NCI-H2196 treated with DMSO at 0.1 percent for 48 hours (cell line): ENCODE measurements around the gene CLEC16A.

Source experiments
- DNase-seq: peaks from one replicate; lab custom pipeline; 2025; ENCODE audit not compliant: unreplicated experiment; lab: John Stamatoyannopoulos, UW

The CLEC16A gene

DNA sequence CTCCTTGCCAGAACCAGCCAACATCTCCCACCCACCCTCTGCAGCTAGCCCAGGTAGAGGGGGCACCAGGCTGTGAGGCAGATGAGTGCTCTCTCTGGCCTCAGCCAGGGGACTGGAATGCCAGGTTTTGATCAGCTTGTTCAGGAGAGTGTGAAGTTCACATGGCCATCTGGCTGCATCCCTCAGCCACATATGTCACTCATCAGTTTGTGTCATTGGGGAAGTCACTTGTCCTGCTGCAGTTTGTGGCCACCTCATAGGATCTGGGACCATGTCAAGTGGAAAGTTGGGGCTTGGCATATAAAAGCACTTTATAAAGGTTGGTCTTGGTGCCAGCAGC lies 164.1 kb downstream of the CLEC16A start:
- no peak for DNase-seq

DNA sequence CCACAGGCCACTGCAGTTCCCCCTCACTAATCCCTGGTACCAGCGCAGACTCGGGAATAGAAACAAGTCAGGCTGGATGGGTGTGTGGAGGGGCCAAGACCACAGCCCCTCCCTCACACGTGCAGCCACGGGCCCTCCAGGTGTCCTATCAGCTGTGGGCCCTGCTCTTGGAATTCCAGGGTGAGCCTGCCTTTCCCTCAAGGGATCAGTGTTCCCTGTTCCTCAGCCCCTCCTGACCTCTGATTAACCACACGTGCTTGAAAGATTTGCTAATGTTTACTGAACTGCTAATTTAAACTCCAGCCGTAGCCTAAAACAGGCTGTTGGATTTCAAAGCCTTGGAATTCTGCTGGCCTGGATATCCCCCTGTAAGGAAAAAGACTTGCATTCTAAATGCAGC lies 165.2 kb downstream of the CLEC16A start:
- DNase-seq = no peak

DNA sequence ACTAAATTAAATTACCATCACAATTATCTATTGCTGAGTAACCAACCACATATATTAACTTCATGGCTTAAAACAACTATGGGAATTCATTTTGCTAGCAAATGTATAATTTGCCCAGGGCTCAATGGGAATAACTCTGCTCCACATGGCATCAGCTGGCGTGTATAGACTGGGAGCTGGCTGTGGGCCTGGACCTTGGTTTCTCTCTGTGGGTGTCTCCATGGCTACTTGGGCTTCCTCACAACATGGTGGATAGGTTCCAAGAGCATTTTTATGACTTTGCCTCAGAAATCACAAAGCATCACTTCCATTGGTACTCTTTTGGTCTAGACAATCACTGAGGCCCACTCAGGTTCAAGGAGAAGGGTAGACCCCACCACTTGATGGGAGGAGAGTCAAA lies 166.8 kb downstream of the CLEC16A start:
- no peak for DNase-seq

DNA sequence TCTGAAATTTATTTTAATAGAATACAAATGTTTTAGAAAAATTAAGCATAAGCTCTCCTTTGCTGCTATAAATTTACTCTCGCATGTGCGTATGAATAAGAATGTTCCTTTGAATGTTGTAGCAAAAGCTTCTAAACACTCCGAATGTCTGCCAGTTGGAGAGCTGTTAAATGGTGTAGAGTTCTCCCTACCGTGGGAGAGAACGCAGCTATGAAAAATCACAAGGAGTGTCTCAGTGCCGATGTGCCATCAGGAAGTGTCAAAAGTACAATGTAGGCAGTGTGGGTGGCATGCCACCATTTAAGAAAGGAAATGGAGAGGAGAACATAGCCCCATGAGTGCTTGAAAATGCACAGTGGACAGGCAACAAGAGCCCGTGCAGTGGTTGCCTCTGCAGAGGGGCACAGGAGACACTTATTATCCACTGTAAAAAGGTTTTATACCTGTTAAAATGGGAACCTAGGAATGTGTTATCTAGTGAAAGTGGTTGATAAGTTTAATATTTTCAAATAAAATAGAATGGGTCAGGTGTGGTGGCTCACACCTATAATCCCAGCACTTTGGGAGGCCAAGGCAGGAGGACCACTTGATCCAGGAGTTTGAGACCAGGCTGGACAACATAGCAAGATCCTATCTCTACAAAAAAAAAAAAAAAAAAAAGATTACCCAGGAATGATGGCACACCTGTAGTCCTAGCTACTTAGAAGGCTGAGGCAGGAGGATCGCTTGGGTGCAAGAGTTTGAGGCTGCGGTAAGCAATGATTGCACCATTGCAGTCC lies 167.7 kb downstream of the CLEC16A start:
- no peak for DNase-seq

DNA sequence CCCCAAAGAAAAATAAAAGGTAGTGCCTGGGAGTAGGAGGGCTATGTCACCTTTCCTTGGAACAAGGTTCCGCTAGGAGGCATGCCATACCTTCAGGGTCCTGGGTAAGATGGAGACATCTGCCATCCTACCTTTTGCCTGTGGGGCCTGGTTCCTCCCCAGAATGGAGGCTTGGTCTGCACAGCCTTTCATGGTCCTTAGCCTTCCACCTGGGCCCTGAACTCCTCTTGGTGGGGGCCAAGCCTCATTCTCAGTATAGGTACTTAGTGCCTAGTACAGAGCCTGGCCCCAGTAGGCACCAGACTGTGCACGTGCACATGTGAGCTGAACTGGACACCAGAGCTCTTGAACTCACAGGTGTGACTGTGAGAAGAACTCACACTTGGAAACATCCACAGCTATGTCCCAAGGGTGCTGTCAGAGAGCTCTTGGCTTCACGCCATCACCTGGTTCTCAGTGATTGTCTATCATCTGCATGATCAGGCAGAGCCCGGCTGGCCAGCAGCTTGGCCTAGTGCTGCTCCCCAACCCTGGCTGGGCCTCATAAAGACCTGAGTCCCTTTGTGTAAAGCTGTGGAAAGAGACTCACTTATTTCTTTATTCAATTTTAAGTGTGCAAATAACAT lies 168.5 kb downstream of the CLEC16A start:
- no peak for DNase-seq

DNA sequence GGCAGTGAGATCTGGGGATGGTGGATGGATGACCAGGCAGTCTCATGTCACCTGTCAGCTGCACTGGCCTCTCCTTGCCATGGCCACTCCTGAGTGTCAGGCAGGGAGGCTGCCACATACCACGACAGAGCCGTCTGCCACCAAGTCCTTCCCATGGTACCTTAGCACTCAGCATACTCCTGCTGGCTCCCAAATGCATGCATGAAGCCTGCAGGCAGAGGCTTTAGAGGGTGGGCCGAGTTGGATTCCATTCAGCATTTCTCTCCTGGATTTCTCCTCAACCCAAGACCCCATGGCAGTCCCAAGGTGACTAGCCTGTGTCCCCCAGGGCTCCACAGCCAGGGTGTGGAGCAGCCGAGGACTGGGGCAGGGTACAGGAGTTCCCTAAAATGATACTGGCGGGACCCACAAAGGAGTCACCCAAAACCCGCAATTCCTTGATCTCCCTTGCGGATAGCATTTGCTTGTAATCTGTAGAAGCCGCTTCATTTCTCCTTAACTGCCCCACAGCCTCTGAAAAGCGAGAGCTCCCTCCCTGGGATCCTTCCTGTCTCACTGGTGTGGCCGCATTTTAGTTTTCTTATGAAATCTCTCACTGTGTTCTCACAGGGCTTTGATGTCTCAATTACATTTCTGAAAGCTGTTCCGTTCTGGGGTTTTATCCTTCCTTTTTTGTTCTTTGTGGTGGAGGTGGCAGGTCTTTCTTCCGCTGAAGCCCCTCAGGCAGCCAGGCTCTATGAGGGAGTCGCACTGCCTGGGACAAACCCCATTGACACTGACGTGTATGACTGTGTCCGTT lies 170.2 kb downstream of the CLEC16A start:
- no peak for DNase-seq

DNA sequence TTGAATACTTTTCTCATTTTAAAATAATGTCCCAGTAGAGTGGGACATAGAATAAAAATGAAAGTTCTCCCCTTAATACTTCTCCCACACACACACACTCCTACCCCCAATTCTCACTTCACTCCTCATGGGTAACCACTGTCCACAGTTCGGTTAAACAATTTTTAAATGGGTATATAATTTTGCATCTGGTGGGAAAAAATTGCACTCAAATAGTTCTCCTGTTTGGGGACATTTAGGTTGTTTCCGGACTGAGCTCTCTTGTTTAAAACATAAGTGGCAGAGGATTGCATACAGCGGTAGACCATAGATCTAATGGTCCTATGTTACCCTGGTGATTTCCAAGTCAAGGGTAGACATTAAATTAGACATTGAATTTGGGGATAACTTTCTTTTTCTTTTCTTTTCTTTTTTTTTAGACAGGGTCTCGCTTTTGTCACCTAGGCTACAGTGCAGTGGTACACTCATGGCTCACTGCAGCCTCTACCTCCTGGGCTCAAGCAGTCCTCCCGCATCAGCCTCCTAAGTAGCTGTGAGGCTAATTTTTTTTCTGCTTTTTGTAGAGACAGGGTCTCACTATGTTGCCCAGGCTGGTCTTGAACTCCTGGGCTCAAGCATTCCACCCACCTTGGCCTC lies 173.3 kb downstream of the CLEC16A start:
- no peak for DNase-seq

DNA sequence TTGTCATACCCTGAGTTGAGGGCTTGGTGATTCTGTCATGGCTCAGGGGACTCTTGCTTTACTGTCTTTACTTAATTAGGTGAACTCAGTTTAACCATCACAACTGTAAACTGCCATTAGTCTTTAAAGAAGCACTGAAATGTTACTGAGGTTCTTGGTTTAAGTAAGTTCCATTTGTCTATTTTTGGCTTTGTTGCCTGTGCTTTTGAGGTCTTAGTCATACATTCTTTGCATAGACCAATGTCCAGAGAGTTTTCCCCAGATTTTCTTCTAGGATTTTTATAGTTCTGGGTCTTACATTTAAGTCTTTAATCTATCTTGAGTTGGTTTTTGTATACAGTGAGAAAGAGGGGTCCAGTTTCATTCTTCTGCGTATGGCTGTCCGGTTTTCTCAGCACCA lies 174.1 kb downstream of the CLEC16A start:
- no peak for DNase-seq

DNA sequence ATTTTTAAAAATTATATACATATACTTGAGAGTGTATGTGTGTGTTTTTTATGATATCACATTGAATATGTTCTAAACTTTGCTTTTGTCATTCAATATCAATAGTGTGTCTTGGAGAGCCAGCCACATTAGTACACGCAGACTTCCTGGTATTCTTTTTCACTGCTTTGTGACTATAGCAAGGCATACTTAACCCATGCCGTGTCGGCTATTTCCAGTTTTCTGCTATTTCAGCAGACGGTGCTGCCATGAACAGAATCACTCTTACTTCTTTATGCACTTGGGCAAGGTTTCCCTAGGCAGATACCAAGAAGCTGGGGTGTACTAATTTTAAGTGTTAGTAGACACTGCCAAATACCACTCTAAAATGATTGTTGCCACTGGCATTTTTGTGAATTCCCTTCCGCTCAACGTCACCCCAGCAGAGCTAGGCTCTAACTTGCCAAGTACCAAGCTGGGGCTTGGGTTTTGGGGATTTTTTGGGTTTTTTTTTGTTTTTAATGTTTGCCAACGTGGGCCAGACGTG lies 176.8 kb downstream of the CLEC16A start:
- DNase-seq = no peak

DNA sequence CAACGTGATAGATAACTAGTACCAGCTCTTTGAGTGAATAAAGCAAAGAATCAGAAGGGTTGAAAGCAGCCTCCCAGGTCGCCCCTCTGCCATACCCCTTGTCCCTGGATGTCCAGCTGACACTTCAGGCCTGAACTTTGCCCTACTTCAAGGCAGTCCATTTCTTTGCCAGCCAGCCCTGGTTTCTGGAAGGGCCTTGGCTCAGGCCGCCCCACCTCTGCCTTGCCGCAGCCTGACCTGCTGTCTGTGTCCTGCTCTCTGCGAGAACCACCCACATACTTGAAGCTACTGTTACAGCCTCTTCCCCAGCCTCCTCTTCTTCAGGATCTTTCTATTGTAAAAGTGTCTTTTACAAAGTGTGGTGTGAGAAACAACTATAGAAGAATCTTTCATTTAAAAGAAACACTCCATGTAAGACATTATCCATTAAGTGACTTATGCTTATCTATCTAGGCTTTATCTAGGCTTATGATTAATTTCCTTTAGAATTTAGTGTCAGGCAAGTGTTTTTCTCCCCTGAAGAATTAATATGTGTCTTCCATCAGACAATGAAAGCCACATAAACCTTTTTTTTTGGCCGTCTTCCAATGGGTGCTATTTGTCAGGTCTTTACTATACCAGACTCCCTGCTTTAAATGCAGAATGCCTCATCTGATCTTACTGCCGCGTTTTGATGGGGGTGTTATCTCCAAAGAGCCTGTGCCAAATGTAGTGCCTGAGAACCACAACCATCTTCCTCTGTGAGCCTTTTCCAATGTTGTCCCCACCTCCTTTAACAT lies 177.7 kb downstream of the CLEC16A start:
- DNase-seq = no peak

DNA sequence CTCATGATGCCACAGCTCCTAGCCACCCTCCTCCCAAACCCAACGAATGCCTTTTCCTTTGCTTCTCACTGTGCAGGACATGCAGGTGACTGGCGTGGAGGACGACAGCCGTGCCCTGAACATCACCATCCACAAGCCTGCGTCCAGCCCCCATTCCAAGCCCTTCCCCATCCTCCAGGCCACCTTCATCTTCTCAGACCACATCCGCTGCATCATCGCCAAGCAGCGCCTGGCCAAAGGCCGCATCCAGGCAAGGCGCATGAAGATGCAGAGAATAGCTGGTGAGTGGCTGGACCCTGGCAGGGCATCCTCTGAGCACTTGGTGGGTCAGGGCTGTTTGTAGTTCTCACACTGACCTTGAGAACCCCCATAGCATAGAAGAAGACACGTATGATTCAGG lies 179.3 kb downstream of the CLEC16A start:
- no peak for DNase-seq

DNA sequence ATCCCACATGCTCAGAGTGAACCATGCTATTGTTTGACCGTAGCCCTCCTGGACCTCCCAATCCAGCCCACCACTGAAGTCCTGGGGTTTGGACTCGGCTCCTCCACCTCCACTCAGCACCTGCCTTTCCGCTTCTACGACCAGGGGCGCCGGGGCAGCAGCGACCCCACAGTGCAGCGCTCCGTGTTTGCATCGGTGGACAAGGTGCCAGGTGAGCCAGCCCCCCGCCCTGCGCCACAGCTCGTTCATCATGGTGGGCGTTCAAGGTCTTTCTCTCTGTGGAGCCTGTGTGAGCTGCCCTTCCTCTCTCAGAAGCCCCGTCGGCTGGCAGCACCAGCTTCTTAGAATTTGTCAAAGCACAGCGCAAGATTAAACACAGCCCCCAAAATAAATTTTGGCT lies 181.6 kb downstream of the CLEC16A start:
- no peak for DNase-seq

DNA sequence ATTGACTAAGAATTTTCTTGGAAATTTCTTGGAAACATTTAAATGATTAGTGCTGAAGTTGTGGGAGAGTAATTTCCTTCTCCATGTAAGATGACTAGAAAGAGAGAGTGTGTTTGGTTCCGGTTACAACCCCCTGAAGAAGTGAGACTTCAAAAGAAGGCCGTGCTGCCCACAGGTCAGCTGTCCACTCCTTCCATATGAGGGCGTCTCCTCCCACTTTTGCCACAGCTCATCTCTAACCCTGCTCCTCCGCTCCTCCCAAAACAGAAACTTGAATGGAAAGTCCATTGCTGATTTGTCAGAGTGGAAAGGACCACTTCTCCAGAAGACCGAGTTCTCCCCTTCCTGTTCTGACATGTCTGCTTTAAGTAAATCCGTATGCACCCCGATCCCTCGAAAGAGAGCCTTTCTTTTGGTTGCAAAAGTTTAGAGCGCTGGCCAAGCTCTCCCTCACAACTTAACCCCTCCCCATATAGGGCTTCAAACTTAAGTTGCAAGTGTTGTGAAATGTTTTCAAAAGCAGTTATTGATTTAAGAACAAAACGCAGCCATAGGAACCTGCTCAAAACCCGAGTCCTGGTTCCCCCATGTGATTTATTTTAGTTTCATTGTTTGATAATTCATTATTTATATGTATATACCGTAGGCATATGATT lies 182.2 kb downstream of the CLEC16A start:
- DNase-seq = no peak

DNA sequence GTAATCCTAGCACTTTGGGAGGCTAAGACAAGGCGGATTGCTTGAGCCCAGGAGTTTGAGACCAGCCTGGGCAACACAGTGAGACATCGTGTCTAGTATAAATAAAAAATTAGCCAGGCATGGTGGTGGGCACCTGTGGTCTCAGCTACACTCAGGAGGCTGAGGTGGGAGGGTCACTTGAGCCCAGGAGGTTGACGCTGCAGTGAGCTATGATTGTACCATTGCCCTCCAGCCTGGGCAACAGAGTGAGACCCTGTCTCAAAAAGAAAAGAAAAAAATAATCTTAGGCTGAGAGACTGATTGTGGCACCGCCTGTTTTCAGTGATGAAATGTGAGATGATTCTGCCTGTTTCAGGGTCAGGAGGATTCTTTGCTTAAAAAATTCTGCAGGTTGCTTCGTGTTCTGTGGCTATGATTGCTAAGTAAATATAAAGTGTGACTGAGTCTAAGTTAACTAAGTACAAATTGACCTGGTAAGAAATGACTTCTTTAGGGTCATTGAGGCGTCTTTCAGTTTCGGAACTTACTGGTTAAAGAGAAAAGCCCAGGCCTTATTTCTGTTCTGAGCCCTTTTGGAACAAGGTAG lies 183.3 kb downstream of the CLEC16A start:
- DNase-seq = no peak

DNA sequence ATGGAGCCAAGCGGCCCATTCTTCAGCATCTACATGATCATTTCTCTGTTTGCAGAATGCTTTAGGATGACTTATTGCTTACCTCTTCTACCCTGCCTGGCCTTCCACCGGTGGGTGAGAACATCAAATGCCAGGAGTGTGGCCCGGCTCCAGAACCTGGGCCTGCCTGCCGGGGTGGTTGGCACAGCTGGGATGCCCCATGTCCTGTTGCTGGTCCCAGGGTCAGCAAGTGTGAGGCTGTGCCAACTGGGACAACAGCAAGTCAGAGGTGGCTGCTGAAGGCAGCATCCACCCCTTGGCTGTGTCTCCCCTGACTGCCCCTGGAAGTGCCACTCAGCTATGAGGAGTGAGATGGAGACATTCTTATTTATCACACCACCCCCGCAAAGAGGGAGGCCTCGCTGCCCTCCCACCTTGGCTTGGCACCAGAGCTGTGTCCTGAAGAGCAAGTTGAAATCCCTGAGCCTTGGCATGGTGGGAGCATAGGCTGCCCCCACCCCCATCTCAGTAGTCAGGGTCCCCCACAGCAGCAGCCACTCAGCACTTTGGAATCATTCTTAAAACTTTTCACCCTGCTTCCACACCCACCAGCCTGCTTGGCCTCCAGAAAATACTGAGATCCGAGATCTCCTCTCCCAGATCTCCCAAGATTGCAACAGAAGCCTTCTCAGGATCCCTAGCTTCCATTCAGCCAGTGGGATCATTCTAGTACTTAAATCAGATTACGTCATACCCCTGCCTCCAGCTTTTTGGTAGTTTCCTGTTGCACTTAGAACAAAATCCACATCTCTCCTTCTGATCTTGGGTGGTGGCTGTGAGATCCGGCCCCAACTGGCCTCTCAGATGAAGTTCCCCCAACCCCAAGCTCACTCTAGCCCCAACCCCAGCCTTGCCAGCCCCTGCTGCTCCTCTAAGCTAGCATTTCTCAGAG lies 184.1 kb downstream of the CLEC16A start:
- no peak for DNase-seq

DNA sequence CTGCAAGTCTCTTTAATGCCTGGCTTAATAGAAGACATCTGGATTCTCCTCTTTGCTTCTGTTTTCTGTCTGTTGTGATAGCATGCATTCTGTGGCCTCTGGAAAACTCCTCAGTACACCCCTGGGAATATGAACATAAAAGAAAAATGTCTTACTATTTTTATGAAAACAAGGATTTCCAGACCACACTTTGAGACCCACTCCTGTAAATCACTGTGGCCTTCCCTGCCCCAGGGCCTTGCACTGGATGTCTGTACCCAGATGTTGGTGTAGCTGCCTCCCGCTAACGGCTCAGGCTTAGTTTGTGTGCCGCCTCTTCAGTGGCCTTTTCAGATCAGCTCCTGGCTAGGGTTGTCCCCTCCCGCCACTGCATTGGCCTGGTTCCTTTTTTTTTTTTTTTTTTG lies 185.0 kb downstream of the CLEC16A start:
- no peak for DNase-seq

DNA sequence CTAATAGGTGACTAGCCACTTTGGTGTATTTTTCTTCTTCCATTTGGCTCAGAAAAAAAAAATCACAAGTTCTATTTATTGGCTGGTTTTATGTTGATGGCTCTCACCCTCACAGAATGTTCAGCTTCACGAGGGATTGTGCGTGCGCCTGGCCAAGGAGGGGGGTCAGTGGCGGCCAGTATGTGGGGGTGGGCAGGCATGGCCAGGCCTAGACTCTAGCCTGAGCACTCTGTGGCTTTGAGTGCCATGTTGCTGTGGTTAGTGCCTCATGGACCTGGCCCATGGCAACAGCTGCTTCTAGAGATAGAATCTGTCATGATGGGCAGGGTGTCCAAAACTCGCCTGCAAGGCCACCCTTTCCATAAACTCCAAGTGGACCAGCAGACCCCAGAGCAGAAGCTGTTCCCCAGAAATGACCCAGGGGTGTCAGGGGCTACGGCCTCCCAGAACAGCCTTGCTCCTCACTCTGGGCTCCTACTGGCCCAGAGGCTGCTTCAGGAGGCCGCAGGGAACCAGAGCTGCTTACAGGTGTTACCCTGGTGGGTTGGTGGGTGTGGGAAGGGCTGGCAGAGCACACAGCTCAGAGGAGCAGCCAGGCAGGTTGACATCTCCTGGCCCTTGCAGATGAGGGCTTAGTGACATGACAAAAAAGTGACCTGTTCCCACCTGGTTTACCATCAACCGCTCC lies 186.8 kb downstream of the CLEC16A start:
- no peak for DNase-seq

DNA sequence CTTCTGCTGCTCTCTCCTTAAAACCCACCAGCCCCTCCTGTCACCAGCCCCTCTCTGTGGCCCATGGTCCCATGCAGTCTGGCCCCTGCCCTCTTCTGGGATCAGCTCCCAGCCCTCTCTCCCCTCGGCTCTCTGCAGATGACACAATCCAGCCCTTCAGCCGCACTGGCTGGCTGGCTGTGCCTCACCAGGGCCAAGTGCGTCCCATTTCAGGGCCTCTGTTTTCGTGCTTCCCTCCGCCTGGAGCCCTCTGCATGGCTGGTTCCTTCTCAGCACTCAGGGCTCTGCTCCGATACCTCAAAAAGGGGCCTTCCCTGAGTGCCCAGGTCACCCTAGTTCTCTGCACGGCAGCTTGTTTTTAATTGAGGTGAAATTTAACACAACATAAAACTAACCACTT lies 187.3 kb downstream of the CLEC16A start:
- no peak for DNase-seq
